Activated CD4-positive, CD25-positive, alpha-beta regulatory T cell (primary cell): Measurements from ENCODE around the gene ATP1B1.
"Not testable (repeated sequence)": the region's sequence is repeated elsewhere in the genome, so short reads cannot be mapped to it uniquely, and the experiment has no call there.

Source experiments
- DNase-seq, 4 experiments: peaks; one replicate each; lab custom pipeline; 2025; lab: John Stamatoyannopoulos, UW

Gene ATP1B1

GRCh38 chr1:169142129-169142528, 35.6 kb downstream of the ATP1B1 start:
- DNase-seq = no peak

GRCh38 chr1:169143346-169143745, 36.9 kb downstream of the ATP1B1 start:
- no peak for DNase-seq

GRCh38 chr1:169143984-169144383, 37.5 kb downstream of the ATP1B1 start:
- DNase-seq = no peak

- no peak for DNase-seq
These were observed 38.6 kb downstream of the ATP1B1 start for GRCh38 chr1:169144941-169145626.

GRCh38 chr1:169146576-169147214, 40.2 kb downstream of the ATP1B1 start:
- DNase-seq = no peak

GRCh38 chr1:169148472-169149252, 42.2 kb downstream of the ATP1B1 start:
- DNase-seq = no peak

GRCh38 chr1:169149555-169150286, 43.2 kb downstream of the ATP1B1 start:
- DNase-seq = no peak

- no peak for DNase-seq
These were observed 44.3 kb downstream of the ATP1B1 start for GRCh38 chr1:169150641-169151337.

GRCh38 chr1:169151338-169151837, 44.9 kb downstream of the ATP1B1 start:
- no peak for DNase-seq

- no peak for DNase-seq
These were observed 49.2 kb downstream of the ATP1B1 start for GRCh38 chr1:169155675-169156074.

GRCh38 chr1:169156580-169156979, 50.1 kb downstream of the ATP1B1 start:
- DNase-seq = no peak

- DNase-seq = no peak
These were observed 54.5 kb downstream of the ATP1B1 start for GRCh38 chr1:169160845-169161495.

- no peak for DNase-seq
These were observed 55.2 kb downstream of the ATP1B1 start for GRCh38 chr1:169161496-169162194.

GRCh38 chr1:169163059-169163458, 56.6 kb downstream of the ATP1B1 start:
- no peak for DNase-seq

- no peak for DNase-seq
These were observed 69.0 kb downstream of the ATP1B1 start for GRCh38 chr1:169175461-169175860.

GRCh38 chr1:169179431-169179830, 72.9 kb downstream of the ATP1B1 start:
- not testable (repeated sequence) for DNase-seq

GRCh38 chr1:169180174-169180573, 73.7 kb downstream of the ATP1B1 start:
- DNase-seq = no peak
